T-helper 1 cell treated with Interleukin-12 subunit alpha and Interleukin-12 subunit beta and Interleukin-4 antibody, amounts not matched to agents 30 μg/mL and 1 μg/mL, for 36 hours (primary cell): ENCODE results near the gene PRKAR2A.
"Not testable (repeated sequence)": the region's sequence is repeated elsewhere in the genome, so short reads cannot be mapped to it uniquely, and the experiment has no call there.

Source experiments
- H3K27ac Mint-ChIP-seq: one replicate; pipeline ENCODE4 v1.8.0; 2021; ENCODE audit warnings: mild to moderate bottlenecking, mixed read lengths
- H3K27me3 Mint-ChIP-seq: one replicate; pipeline ENCODE4 v1.8.0; 2021; ENCODE audit warnings: low read depth, mixed read lengths
- H3K36me3 Mint-ChIP-seq: one replicate; pipeline ENCODE4 v1.8.0; 2021; ENCODE audit warnings: low read depth, mixed read lengths
- H3K4me1 Mint-ChIP-seq: one replicate; pipeline ENCODE4 v1.8.0; 2021; ENCODE audit warnings: low read depth, mixed read lengths
- H3K4me3 Mint-ChIP-seq: one replicate; pipeline ENCODE4 v1.8.0; 2021; ENCODE audit warnings: mild to moderate bottlenecking, moderate library complexity, mixed read lengths
- H3K9me3 Mint-ChIP-seq: one replicate; pipeline ENCODE4 v1.8.0; 2021; ENCODE audit warnings: mixed read lengths

Gene PRKAR2A

GRCh38 chr3:48739617-48739954 is 108.1 kb downstream of the PRKAR2A start:
- Mint-ChIP-seq H3K4me3 (no peak overlapping the region), H3K27me3 (no peaks in the 10 kb centered on the region), H3K27ac (no peak overlapping the region), H3K4me1 (no peaks in the 10 kb centered on the region), H3K36me3 (no peaks in the 10 kb centered on the region), H3K9me3 (no peaks in the 10 kb centered on the region)

GRCh38 chr3:48738926-48739616 is 108.6 kb downstream of the PRKAR2A start:
- no peaks in the 10 kb centered on the region for H3K4me1 Mint-ChIP-seq
- no peak overlapping the region for H3K4me3 Mint-ChIP-seq
- H3K9me3 Mint-ChIP-seq = no peaks in the 10 kb centered on the region
- no peak overlapping the region for H3K27ac Mint-ChIP-seq
- no peaks in the 10 kb centered on the region for H3K27me3 Mint-ChIP-seq
- no peaks in the 10 kb centered on the region for H3K36me3 Mint-ChIP-seq

DNA sequence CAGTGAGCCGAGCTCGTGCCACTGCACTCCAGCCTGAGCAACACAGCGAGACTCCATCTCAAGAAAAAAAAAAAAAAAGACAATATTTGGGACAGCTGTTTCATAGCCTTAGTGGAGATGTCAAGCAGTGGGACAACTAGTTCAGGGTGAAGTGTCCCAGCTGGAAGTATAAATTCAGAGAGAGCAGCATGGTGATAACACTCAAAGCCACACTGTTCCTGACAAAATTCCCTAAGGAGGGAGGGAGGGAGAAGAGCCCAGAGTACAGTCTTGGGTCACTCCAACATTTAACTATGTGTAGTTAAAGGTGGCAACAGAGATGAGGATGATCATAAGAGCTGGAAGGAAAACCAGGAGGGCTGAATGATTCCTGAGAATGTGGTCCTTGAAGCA is 109.5 kb downstream of the PRKAR2A start:
- Mint-ChIP-seq H3K27ac (no peak overlapping the region), H3K36me3 (no peaks in the 10 kb centered on the region), H3K4me3 (no peak overlapping the region), H3K27me3 (no peaks in the 10 kb centered on the region), H3K9me3 (no peaks in the 10 kb centered on the region), H3K4me1 (no peaks in the 10 kb centered on the region)

DNA sequence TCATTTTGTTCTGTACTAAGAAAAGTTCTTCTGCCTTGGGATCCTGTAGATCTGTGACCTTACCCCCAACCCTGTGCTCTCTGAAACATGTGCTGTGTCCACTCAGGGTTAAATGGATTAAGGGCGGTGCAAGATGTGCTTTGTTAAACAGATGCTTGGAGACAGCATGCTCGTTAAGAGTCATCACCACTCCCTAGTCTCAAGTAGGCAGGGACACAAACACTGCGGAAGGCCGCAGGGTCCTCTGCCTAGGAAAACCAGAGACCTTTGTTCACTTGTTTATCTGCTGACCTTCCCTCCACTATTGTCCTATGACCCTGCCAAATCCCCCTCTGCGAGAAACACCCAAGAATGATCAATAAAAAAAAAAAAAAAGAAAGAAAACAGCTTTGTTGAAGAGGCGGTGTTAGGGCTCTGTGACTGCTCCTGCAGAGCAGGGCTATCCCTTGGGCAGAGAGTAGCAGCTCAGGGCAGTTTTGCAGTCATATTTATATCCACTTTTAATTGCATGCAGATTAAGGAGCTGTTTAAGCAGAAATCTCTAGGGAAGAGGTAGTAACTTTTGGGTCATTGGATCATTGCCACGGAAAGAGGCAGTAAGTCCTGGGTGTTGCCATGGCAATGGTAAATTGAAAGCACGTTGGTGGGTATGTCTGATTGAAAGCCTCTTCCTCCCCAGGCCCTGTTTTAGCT is 112.5 kb downstream of the PRKAR2A start:
- H3K9me3 Mint-ChIP-seq, H3K27ac Mint-ChIP-seq, H3K4me1 Mint-ChIP-seq, H3K36me3 Mint-ChIP-seq, H3K4me3 Mint-ChIP-seq, H3K27me3 Mint-ChIP-seq: not testable (repeated sequence)

- not testable (repeated sequence) for H3K27ac Mint-ChIP-seq, H3K4me3 Mint-ChIP-seq, H3K36me3 Mint-ChIP-seq, H3K27me3 Mint-ChIP-seq, H3K9me3 Mint-ChIP-seq, H3K4me1 Mint-ChIP-seq
Observed at GRCh38 chr3:48734541-48734940, 113.1 kb downstream of the PRKAR2A start.

- H3K27ac Mint-ChIP-seq, H3K4me1 Mint-ChIP-seq, H3K36me3 Mint-ChIP-seq, H3K27me3 Mint-ChIP-seq, H3K9me3 Mint-ChIP-seq, H3K4me3 Mint-ChIP-seq: not testable (repeated sequence)
Observed at GRCh38 chr3:48733752-48734518, 113.7 kb downstream of the PRKAR2A start.

DNA sequence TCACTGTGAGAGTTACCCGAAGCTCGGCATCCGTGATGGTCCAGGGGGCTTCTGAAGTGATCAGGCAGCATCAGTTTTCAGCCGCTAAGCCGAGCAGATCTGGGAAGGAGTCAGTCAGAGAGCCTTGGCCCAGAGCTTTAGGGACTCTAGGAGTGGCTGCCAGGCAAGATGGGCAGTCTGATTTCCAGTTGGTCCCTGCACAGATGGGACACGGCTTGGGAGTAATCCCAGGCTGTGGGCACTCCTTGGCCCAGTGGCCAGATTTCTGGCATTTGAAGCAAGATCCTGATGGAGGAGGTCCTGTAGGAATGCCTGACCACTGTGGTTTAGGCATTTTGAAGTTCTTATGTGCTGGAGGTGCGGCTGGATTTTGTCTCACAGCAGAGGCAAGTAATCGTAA is 120.2 kb downstream of the PRKAR2A start:
- no peak overlapping the region for H3K4me3 Mint-ChIP-seq
- no peaks in the 10 kb centered on the region for H3K36me3 Mint-ChIP-seq
- H3K9me3 Mint-ChIP-seq = no peaks in the 10 kb centered on the region
- H3K27me3 Mint-ChIP-seq = peaks cover 9% of the 10 kb centered on the region
- no peak overlapping the region for H3K27ac Mint-ChIP-seq
- H3K4me1 Mint-ChIP-seq = no peaks in the 10 kb centered on the region

DNA sequence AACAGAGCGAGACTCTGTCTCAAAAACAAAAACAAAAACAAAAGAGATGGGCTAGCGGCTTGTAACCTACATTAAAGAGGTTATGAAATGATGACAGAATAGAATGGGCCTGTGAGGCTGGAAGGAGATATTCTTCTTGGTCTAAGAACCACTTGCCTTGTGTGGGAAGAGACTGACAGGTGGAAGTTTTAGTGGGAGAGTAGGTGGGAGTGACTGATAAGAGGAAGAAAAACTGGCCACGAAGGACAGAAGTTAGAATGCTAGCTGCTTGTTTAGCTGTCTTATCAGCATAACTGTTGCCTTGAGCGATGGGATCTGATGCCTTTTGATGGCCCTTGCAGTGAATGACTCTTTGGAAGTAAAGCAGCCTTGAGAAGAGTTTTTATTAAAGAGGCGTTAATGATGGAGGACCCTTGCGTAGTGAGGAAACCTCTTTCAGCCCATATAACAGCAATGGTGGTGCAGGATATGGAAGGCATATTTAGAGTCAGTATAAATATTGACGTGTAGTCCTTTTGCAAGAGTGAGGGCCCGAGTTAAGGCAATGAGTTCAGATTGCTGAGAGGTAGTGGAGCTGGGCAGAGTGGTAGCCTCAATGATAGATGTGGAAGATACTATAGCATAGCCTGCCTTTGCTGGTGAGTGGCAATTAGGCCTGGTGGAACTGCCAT is 122.4 kb downstream of the PRKAR2A start:
- not testable (repeated sequence) for H3K4me1 Mint-ChIP-seq, H3K4me3 Mint-ChIP-seq, H3K36me3 Mint-ChIP-seq, H3K9me3 Mint-ChIP-seq, H3K27ac Mint-ChIP-seq
- peaks cover 16% of the 10 kb centered on the region for H3K27me3 Mint-ChIP-seq

DNA sequence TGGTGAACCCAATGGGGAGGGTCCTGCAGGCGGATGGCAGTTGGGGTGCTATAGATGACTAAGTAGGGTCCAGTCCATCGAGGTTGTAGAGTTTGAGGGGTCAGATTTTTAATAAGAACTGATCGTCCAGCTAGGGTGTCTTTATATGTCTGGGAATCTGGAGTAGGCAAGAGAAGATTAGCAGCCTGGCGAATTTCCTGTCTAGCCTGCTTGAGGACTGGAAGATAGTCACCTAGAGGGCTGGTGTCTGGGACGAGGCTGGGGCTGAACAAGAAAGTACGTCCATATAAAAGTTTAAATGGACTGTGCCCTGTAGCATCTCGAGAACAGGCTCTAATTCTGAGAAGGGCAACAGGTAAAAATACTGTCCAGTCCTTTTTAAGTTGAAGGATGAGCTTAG is 123.9 kb downstream of the PRKAR2A start:
- Mint-ChIP-seq H3K27ac (no peak overlapping the region), H3K27me3 (peaks cover 26% of the 10 kb centered on the region), H3K4me3 (no peak overlapping the region), H3K36me3 (no peaks in the 10 kb centered on the region), H3K9me3 (no peaks in the 10 kb centered on the region), H3K4me1 (no peaks in the 10 kb centered on the region)

- not testable (repeated sequence) for H3K36me3 Mint-ChIP-seq
Observed at GRCh38 chr3:48723293-48723692, 124.4 kb downstream of the PRKAR2A start.

GRCh38 chr3:48716982-48717746 is 130.5 kb downstream of the PRKAR2A start, which contains the start of gene IP6K2:
Gene IP6K2, minus strand, starts transcription at chr3:48717221. Its CDS starts 21,930 bp downstream, at chr3:48695291.
- H3K36me3 Mint-ChIP-seq = peaks cover 13% of the 10 kb centered on the region
- peak within 1 kb of the TSS; percentile 98 for H3K27ac Mint-ChIP-seq
- H3K4me1 Mint-ChIP-seq = peaks cover 29% of the 10 kb centered on the region
- no peaks in the 10 kb centered on the region for H3K9me3 Mint-ChIP-seq
- peak within 1 kb of the TSS; percentile 97 for H3K4me3 Mint-ChIP-seq
- peaks cover 17% of the 10 kb centered on the region for H3K27me3 Mint-ChIP-seq

More at GRCh38 chr3:48723293-48723692, 124.4 kb downstream of the PRKAR2A start:
- not testable (repeated sequence) for H3K9me3 Mint-ChIP-seq, H3K4me3 Mint-ChIP-seq, H3K4me1 Mint-ChIP-seq, H3K27ac Mint-ChIP-seq
- peaks cover 26% of the 10 kb centered on the region for H3K27me3 Mint-ChIP-seq

DNA sequence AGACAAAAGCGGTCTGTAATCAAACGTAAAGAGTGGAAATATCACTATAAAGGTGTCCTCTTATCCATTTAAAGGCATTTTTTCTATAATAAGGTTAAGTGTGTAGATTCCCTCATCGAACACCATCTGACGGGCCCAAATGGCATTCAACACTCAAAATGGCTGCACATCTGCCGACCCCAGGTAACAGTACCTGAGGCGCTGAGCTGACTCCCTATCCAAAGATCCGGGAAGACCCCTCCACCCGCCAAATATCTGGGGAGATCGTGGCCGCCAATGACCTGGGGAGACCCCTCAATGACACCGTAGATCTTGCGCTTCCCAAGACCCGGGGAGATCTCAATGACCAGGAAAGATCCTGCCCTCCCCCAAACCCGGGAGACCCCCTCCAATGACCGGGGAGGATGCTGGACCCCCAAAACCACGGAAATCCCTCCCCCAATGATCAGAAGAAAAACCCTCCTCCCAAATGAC is 131.1 kb downstream of the PRKAR2A start:
- H3K9me3 Mint-ChIP-seq = no peaks in the 10 kb centered on the region
- peak overlapping the region; percentile 98 for H3K27ac Mint-ChIP-seq
- H3K4me3 Mint-ChIP-seq = peak overlapping the region; percentile 97
- peaks cover 17% of the 10 kb centered on the region for H3K27me3 Mint-ChIP-seq
- H3K36me3 Mint-ChIP-seq = peaks cover 15% of the 10 kb centered on the region
- H3K4me1 Mint-ChIP-seq = peaks cover 31% of the 10 kb centered on the region

DNA sequence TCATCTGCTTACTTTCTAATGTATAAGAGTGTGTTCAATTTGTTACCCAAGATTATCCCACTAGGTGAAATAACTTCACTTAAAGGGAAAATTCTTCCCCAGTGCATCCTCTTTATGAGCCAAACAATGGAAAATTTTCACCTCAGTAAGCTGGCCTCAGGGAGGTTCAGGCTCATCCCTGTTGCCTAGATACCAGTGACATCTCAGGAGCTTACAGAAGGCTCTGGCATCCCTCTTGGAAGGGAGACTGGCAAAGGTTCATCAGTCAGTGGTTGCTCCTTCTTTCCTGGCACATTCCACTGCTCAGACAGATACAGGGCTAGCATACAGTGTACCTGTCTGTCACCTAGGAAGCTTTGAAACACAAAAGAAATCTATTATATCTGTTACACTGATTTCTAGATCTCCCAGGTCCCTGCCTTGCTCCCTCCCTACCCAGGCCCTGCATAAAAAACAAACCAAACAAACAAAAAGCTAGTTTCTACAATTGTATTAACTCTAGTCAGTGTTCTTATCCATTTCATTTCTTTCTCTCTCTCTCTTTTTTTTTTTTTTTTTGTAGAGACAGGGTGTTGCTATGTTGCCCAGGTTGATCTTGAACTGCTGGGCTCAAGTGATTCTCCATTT is 132.4 kb downstream of the PRKAR2A start:
- Mint-ChIP-seq H3K9me3 (no peaks in the 10 kb centered on the region), H3K36me3 (peaks cover 15% of the 10 kb centered on the region), H3K27me3 (peaks cover 9% of the 10 kb centered on the region), H3K4me1 (peaks cover 34% of the 10 kb centered on the region), H3K27ac (peak overlapping the region; percentile 70), H3K4me3 (peak overlapping the region; percentile 97)
